H9 (cell line): Measurements from ENCODE around the gene TAF9. TPM values are rescaled to one million over a fixed set of nuclear protein-coding genes. Genes with fewer than 3 reads are reported as not detected.

ENCODE experiments used
- DNase-seq: peaks from one replicate; pipeline ENCODE4 v3.0.0-alpha.2; 2017
- H2AFZ ChIP-seq: one replicate; pipeline ENCODE4 v1.6.1; 2013; ENCODE audit warnings: mild to moderate bottlenecking, low read length, control low read depth, moderate library complexity
- H2AK5ac ChIP-seq: 2 replicates; pipeline ENCODE4 v1.6.1; 2013; ENCODE audit warnings: low read length, control low read depth, mixed read lengths; ENCODE audit not compliant: insufficient read length
- H2BK120ac ChIP-seq: one replicate; pipeline ENCODE4 v1.6.1; 2013; ENCODE audit warnings: low read depth, mild to moderate bottlenecking, low read length, control low read depth, inconsistent platforms; ENCODE audit not compliant: poor library complexity, severe bottlenecking
- H2BK12ac ChIP-seq: 2 replicates; pipeline ENCODE4 v1.6.1; 2013; ENCODE audit warnings: low read length, control low read depth, mixed read lengths, low read depth; ENCODE audit not compliant: insufficient read length
- H2BK15ac ChIP-seq: 2 replicates; pipeline ENCODE4 v1.6.1; 2013; ENCODE audit warnings: low read depth, low read length, control low read depth
- H2BK20ac ChIP-seq: one replicate; pipeline ENCODE4 v1.6.1; 2013; ENCODE audit warnings: low read depth, mild to moderate bottlenecking, low read length, control low read depth, inconsistent platforms; ENCODE audit not compliant: poor library complexity, severe bottlenecking
- H2BK5ac ChIP-seq: 2 replicates; pipeline ENCODE4 v1.6.1; 2013; ENCODE audit warnings: low read length, control low read depth, mixed read lengths; ENCODE audit not compliant: insufficient read length
- H3K14ac ChIP-seq: 2 replicates; pipeline ENCODE4 v1.6.1; 2013; ENCODE audit warnings: low read length, control low read depth; ENCODE audit not compliant: insufficient read depth
- H3K18ac ChIP-seq: 2 replicates; pipeline ENCODE4 v1.6.1; 2013; ENCODE audit warnings: low read depth, mild to moderate bottlenecking, mixed read lengths, low read length, control low read depth; ENCODE audit not compliant: insufficient read length
- H3K23ac ChIP-seq: 2 replicates; pipeline ENCODE4 v1.6.1; 2013; ENCODE audit warnings: low read length, control low read depth, mixed read lengths, low read depth; ENCODE audit not compliant: insufficient read length
- H3K23me2 ChIP-seq: 2 replicates; pipeline ENCODE4 v1.6.1; 2013; ENCODE audit warnings: low read depth, mild to moderate bottlenecking, mixed read lengths, low read length, control low read depth; ENCODE audit not compliant: insufficient read length, poor library complexity, severe bottlenecking
- H3K27ac ChIP-seq: 2 replicates; pipeline ENCODE4 v1.5.1; 2013; ENCODE audit warnings: low read length, control low read depth, mixed read lengths, low read depth; ENCODE audit not compliant: insufficient read length
- H3K27me3 ChIP-seq: 2 replicates; pipeline ENCODE4 v1.6.1; 2013; ENCODE audit warnings: low read length, control low read depth, inconsistent platforms; ENCODE audit not compliant: insufficient read depth
- H3K4ac ChIP-seq: 2 replicates; pipeline ENCODE4 v1.6.1; 2013; ENCODE audit warnings: low read depth, mild to moderate bottlenecking, control low read depth, inconsistent platforms, low read length, moderate library complexity
- H3K4me1 ChIP-seq: 2 replicates; pipeline ENCODE4 v1.6.1; 2013; ENCODE audit warnings: low read length, control low read depth, inconsistent platforms; ENCODE audit not compliant: insufficient read depth
- H3K4me2 ChIP-seq: 2 replicates; pipeline ENCODE4 v1.6.1; 2013; ENCODE audit warnings: low read length, control low read depth, mixed read lengths; ENCODE audit not compliant: insufficient read length, insufficient read depth
- H3K56ac ChIP-seq: 2 replicates; pipeline ENCODE4 v1.6.1; 2013; ENCODE audit warnings: low read depth, mild to moderate bottlenecking, mixed read lengths, low read length, control low read depth; ENCODE audit not compliant: insufficient read length
- H3K79me1 ChIP-seq: 2 replicates; pipeline ENCODE4 v1.6.1; 2013; ENCODE audit warnings: low read depth, mild to moderate bottlenecking, moderate library complexity, low read length, control low read depth, inconsistent platforms; ENCODE audit not compliant: insufficient read depth, poor library complexity, severe bottlenecking
- H3K79me2 ChIP-seq: 2 replicates; pipeline ENCODE4 v1.6.1; 2013; ENCODE audit warnings: low read length, control low read depth, inconsistent platforms; ENCODE audit not compliant: insufficient read depth
- H3K9ac ChIP-seq: 2 replicates; pipeline ENCODE4 v1.6.1; 2013; ENCODE audit warnings: low read length, control low read depth, mixed read lengths; ENCODE audit not compliant: insufficient read length; ENCODE audit errors: extremely low read depth
- H3K9me3 ChIP-seq: one replicate; pipeline ENCODE4 v1.6.1; 2013; ENCODE audit warnings: low read depth, low read length, inconsistent platforms; ENCODE audit not compliant: control insufficient read depth
- H3T11ph ChIP-seq: one replicate; pipeline ENCODE4 v1.6.1; 2013; ENCODE audit warnings: mild to moderate bottlenecking, low read length, control low read depth, inconsistent platforms
- H4K20me1 ChIP-seq: one replicate; pipeline ENCODE4 v1.6.1; 2013; ENCODE audit not compliant: control insufficient read depth, insufficient read length, insufficient read depth
- H4K5ac ChIP-seq: 2 replicates; pipeline ENCODE4 v1.6.1; 2013; ENCODE audit warnings: low read depth, mild to moderate bottlenecking, mixed read lengths, low read length, control low read depth; ENCODE audit not compliant: insufficient read length
- H4K8ac ChIP-seq: replicated peaks from 2 replicates; pipeline ENCODE4 v1.6.1; 2013; ENCODE audit warnings: low read length, control low read depth, mixed read lengths, low read depth; ENCODE audit not compliant: insufficient read length
- H4K91ac ChIP-seq: 2 replicates; pipeline ENCODE4 v1.6.1; 2013; ENCODE audit warnings: low read depth, mild to moderate bottlenecking, moderate library complexity, mixed read lengths, low read length, control low read depth; ENCODE audit not compliant: insufficient read length
- H3K27ac Mint-ChIP-seq, 3 experiments: 2 replicates in 2 of 3; 3 replicates in 1 of 3; pipeline ENCODE4 v1.8.0; 2020 to 2021; ENCODE audit warnings: mixed read lengths in 3 of 3, mild to moderate bottlenecking in 1 of 3, moderate library complexity in 1 of 3
- H3K27me3 Mint-ChIP-seq: 2 replicates; pipeline ENCODE4 v1.8.0; 2021; ENCODE audit warnings: low read depth, mild to moderate bottlenecking, moderate library complexity, mixed read lengths
- H3K36me3 Mint-ChIP-seq, 3 experiments: 2 replicates in 2 of 3; 3 replicates in 1 of 3; pipeline ENCODE4 v1.8.0; 2020 to 2021; ENCODE audit warnings: low read depth in 3 of 3, mixed read lengths in 3 of 3; ENCODE audit not compliant: insufficient read depth in 1 of 3
- H3K4me1 Mint-ChIP-seq, 2 experiments: 2 replicates each; pipeline ENCODE4 v1.8.0; 2020; ENCODE audit warnings: mixed read lengths in 2 of 2
- H3K4me3 Mint-ChIP-seq, 2 experiments: 2 replicates in 1 of 2; 3 replicates in 1 of 2; pipeline ENCODE4 v1.8.0; 2020 to 2021; ENCODE audit warnings: mild to moderate bottlenecking in 2 of 2, mixed read lengths in 2 of 2, moderate library complexity in 1 of 2
- H3K9me3 Mint-ChIP-seq, 2 experiments: 2 replicates in 1 of 2; 3 replicates in 1 of 2; pipeline ENCODE4 v1.8.0; 2020; ENCODE audit warnings: mild to moderate bottlenecking in 2 of 2, mixed read lengths in 2 of 2, moderate library complexity in 1 of 2
- WGBS: extraction: QIAGEN DNeasy Blood & Tissue Kit; methylation state at CpG from one replicate; pipeline ENCODE4 v1.1.7; 2013; ENCODE audit warnings: missing lambda C conversion rate, low lambda C conversion rate, mixed read lengths; ENCODE audit not compliant: insufficient read length; ENCODE audit errors: extremely low coverage; 5-methylcytosine and 5-hydroxymethylcytosine counted together
- total RNA-seq: library from RNA; stranded (reverse); gene quantifications from 2 replicates; pipeline ENCODE4 v1.2.1, GENCODE V29; 2021
- TF ChIP-seq, protein P1 (sequence below): fragments of 200-600 bp; sonication (generic); conservative IDR thresholded peaks from 3 replicates; pipeline ENCODE4 v1.8.0; 2021; ENCODE audit warnings: antibody characterized with exemption, mild to moderate bottlenecking

The TAF9 gene
- total RNA-seq, 1 experiment from 2014 or later = 85.0 TPM

- H3K79me2 ChIP-seq = peaks cover 31% of the 10 kb centered on the region; the same call in 1 of the 2 replicates
- peaks cover 3% of the 10 kb centered on the region for H4K20me1 ChIP-seq
- no peak overlapping the region for H3K18ac ChIP-seq
- peak overlapping the region; percentile 89 for H3K4me2 ChIP-seq
- Mint-ChIP-seq H3K36me3 (peaks cover 21 to 33% (median 33%) of the 10 kb centered on the region in 3 experiments; a peak in 6 of 7 replicates), H3K9me3 (no peaks in the 10 kb centered on the region), H3K27me3 (no peaks in the 10 kb centered on the region), H3K4me3 (peak overlapping the region; percentile 97 to 98), H3K4me1 (peaks cover 10 to 15% of the 10 kb centered on the region in 2 experiments), H3K27ac (peak overlapping the region; percentile 26 to 99 (median 99); a peak in 3 of 7 replicates)
- no peak overlapping the region for H4K91ac ChIP-seq
- no peak overlapping the region for H2BK120ac ChIP-seq
- H2BK20ac ChIP-seq = no peak overlapping the region
- no peak overlapping the region for H2BK12ac ChIP-seq
- H3K79me1 ChIP-seq = no peaks in the 10 kb centered on the region
- H2AK5ac ChIP-seq = no peak overlapping the region
- H2AFZ ChIP-seq = no peak overlapping the region
- H3T11ph ChIP-seq = no peak overlapping the region
- H4K5ac ChIP-seq = no peak overlapping the region
- H3K4ac ChIP-seq = no peak overlapping the region
- DNase-seq = no peak
- H3K56ac ChIP-seq = no peak overlapping the region
- no peak overlapping the region for H3K23ac ChIP-seq
- no peaks in the 10 kb centered on the region for H3K27me3 ChIP-seq
- no peak overlapping the region for H3K9ac ChIP-seq
- whole genome bisulfite sequencing = no CpG with 5 or more reads among the region's 11 CpGs
- no peak overlapping the region for H3K27ac ChIP-seq
- H2BK5ac ChIP-seq = no peak overlapping the region
- H4K8ac ChIP-seq = no peak overlapping the region
- H2BK15ac ChIP-seq = no peak overlapping the region
- no peaks in the 10 kb centered on the region for H3K4me1 ChIP-seq
- TF ChIP-seq, protein P1, sequence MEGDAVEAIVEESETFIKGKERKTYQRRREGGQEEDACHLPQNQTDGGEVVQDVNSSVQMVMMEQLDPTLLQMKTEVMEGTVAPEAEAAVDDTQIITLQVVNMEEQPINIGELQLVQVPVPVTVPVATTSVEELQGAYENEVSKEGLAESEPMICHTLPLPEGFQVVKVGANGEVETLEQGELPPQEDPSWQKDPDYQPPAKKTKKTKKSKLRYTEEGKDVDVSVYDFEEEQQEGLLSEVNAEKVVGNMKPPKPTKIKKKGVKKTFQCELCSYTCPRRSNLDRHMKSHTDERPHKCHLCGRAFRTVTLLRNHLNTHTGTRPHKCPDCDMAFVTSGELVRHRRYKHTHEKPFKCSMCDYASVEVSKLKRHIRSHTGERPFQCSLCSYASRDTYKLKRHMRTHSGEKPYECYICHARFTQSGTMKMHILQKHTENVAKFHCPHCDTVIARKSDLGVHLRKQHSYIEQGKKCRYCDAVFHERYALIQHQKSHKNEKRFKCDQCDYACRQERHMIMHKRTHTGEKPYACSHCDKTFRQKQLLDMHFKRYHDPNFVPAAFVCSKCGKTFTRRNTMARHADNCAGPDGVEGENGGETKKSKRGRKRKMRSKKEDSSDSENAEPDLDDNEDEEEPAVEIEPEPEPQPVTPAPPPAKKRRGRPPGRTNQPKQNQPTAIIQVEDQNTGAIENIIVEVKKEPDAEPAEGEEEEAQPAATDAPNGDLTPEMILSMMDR = no peak
- peaks cover 2% of the 10 kb centered on the region for H3K23me2 ChIP-seq
- H3K9me3 ChIP-seq = no peaks in the 10 kb centered on the region
- H3K14ac ChIP-seq = no peak overlapping the region
These were observed 1.5 kb downstream of the TAF9 start for GRCh38 chr5:69367697-69368279.
